Upper lobe of right lung (tissue), 1 donor: ENCODE data around the gene MATN3. TPM values are rescaled to one million over a fixed set of nuclear protein-coding genes. Genes with fewer than 3 reads are reported as not detected.

Experiments used
- ATAC-seq: fragments of 200-7000 bp; cut with Tn5 transposase; one replicate; pipeline ENCODE4 v1.9.1; 2020; ENCODE audit warnings: mild to moderate bottlenecking, moderate library complexity
- DNase-seq: peaks from one replicate; pipeline ENCODE4 v3.0.0-alpha.2; 2020
- H3K27ac ChIP-seq: fragments of 200-600 bp; one replicate; pipeline ENCODE4 v1.8.0; 2022
- H3K27me3 ChIP-seq: fragments of 200-600 bp; one replicate; pipeline ENCODE4 v1.8.0; 2022; ENCODE audit warnings: mild to moderate bottlenecking
- H3K36me3 ChIP-seq: fragments of 200-600 bp; one replicate; pipeline ENCODE4 v1.8.0; 2022
- H3K4me1 ChIP-seq: fragments of 200-600 bp; one replicate; pipeline ENCODE4 v1.8.0; 2022
- H3K4me3 ChIP-seq: fragments of 200-600 bp; one replicate; pipeline ENCODE4 v1.8.0; 2022; ENCODE audit warnings: mild to moderate bottlenecking
- H3K9me3 ChIP-seq: fragments of 200-600 bp; one replicate; pipeline ENCODE4 v1.8.0; 2022
- intact Hi-C: fragments of 100-400 bp; cut with DNase I; formaldehyde crosslinking; loops from one replicate; pipeline ENCODE4 v1.11.0; 2022
- total RNA-seq: library from RNA; stranded (reverse); fragmentation: NEBNext Ultra II Directional; extraction: Animal tissue kit (Norgen Biotek cat#: 25700); gene quantifications from one replicate; pipeline ENCODE4 v1.2.1, GENCODE V29; 2021
- TF ChIP-seq, protein P1 (sequence below): fragments of 200-600 bp; IDR thresholded peaks from one replicate; pipeline ENCODE4 v1.8.0; 2022; ENCODE audit warnings: antibody characterized with exemption
- donor health status: DM: no; HTN: yes; CAD: no; lungs with severe emphysema.

MATN3 gene
- total RNA-seq, 1 donor from 2014 or later: 11.7 TPM

DNA sequence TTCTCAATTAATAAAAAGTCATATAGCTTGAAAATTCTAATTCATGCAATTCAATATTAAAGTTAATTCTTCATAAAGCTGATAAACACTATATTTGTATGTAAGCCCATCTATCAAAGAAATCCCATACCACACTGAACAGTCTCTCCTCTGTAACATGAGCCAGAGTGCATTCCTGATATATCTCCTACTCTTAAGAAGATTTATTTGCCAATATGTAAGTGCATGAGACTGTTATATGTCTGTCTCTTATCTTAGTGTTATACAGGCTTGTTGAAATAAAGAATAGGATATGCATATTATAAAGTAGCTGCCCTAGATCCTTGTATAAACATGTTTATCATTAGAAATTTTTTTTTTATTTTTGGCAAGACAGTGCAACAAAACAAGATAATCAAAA is 70.3 kb downstream of the MATN3 start:
- Histone ChIP-seq H3K4me1 (no peaks in the 10 kb centered on the region), H3K9me3 (no peaks in the 10 kb centered on the region), H3K27me3 (no peaks in the 10 kb centered on the region), H3K27ac (no peak overlapping the region), H3K36me3 (peaks cover 12% of the 10 kb centered on the region), H3K4me3 (no peak overlapping the region)
- TF ChIP-seq, protein P1, sequence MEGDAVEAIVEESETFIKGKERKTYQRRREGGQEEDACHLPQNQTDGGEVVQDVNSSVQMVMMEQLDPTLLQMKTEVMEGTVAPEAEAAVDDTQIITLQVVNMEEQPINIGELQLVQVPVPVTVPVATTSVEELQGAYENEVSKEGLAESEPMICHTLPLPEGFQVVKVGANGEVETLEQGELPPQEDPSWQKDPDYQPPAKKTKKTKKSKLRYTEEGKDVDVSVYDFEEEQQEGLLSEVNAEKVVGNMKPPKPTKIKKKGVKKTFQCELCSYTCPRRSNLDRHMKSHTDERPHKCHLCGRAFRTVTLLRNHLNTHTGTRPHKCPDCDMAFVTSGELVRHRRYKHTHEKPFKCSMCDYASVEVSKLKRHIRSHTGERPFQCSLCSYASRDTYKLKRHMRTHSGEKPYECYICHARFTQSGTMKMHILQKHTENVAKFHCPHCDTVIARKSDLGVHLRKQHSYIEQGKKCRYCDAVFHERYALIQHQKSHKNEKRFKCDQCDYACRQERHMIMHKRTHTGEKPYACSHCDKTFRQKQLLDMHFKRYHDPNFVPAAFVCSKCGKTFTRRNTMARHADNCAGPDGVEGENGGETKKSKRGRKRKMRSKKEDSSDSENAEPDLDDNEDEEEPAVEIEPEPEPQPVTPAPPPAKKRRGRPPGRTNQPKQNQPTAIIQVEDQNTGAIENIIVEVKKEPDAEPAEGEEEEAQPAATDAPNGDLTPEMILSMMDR: no peak
- no peak for DNase-seq
- intact Hi-C loops: no loop called here
- no peak for ATAC-seq

Other genes with a start within 250 kb of the MATN3 start
- 12.4 TPM for gene TTC32, start 110.7 kb downstream of the MATN3 start, total RNA-seq
- gene WDR35, start 22.6 kb downstream of the MATN3 start, total RNA-seq: 7.3 TPM
- 245 TPM for gene LAPTM4A, start 39.0 kb upstream of the MATN3 start, total RNA-seq
- gene SDC1, start 212.5 kb upstream of the MATN3 start, total RNA-seq: 148 TPM